GM18951 (cell line): ENCODE measurements around the gene HOXA7.

ENCODE experiments used
- POLR2A ChIP-seq: IDR thresholded peaks from 4 replicates; pipeline ENCODE4 v1.6.1; 2011; ENCODE audit warnings: mild to moderate bottlenecking; ENCODE audit not compliant: insufficient read length, insufficient read depth; ENCODE audit errors: extremely low read depth
- in situ Hi-C: fragments of 300-500 bp; cut with MboI; formaldehyde crosslinking; loops from one replicate; pipeline ENCODE4 v1.12.0; 2022; ENCODE audit warnings: low sequenced_read_pairs, mixed read lengths, inconsistent platforms; ENCODE audit not compliant: unreplicated experiment

The HOXA7 gene

DNA sequence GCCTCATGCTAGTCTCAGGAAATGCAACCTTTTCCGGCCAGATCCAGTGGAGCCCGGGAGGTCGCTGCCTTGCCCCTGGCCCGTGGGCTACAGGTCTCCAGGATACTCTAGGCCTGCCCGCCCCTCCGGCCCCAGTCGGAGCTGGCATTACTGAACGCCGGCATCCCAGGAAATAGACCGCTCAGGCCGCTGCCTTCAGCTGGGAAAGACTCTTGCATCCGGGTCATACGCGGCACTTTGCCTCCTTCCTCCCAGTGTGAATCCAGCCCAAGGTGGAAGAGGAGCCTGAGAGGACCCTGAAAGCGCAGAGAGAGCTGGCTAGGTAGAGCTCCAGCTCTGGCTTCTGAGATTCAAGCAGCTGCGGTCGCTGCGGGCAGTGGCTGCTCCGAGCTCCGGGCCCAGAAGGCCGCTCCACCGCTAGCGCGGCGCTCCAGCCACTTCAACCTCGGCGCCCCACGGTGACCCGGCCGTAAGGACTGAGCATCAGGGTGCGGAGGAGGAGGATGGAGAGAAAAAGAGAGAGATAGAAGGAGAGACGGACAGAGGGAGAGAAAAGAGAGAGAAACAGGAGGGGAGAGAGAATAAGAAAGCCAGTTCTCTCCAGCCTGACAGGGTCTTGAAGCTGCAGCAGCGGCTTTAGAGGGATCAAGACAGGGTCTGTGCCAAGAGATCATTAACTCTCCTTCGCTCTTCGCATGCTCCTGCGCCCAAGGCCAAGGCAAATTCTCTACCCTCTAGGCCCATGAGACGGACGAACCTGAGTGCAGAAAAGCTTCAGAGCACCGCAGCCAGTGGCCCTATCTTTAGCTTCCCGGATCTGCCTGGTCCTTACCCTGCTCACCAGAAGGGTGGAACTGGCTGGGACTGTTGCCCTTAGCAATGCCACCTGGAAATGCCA lies 19.4 kb upstream of the HOXA7 start:
- in situ Hi-C loops: loop anchor here (10.0 kb wide), 1 partner anchor 1321 kb away; no protein-coding TSS in a partner anchor
- no peak for TF ChIP-seq POLR2A

DNA sequence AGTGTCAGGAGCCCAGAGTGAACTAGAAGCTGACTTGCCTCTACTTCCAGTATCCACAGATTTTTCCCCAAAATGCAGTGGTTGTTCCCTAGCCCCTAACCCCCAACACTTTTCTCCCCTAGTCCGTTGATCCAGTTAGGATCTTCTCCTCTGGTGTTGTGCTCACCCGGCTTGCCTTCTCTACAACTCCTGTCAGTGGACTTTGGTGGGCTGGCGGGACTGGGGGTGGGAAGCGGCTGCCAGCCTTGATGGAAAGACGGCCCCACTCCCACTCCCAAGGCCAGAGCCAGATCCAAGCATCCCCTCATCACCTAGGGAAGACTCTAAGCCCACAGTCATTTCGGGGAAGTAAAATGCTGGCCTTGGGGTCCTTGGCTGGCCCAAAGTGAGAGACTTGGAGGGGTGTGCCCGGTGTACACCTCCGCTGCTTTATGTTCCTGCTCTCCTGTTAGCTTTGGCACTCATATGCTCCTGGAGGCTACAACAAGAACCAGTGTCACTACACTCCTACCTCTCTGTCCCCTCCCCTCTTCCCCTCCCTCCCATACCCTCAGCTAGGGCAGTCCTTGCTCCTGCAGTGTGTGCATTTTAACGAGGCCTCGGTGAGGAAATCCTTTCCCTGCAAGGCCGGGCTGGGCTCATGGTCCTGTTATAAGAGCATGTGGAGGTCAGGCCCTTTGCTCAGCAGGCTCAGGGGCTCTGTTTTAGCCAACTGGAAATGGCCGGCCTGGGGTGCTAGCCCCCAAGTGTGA lies 18.6 kb upstream of the HOXA7 start:
- in situ Hi-C loops: loop anchor here (10.0 kb wide), 1 partner anchor 1320 kb away; no protein-coding TSS in a partner anchor
- TF ChIP-seq POLR2A: no peak

DNA sequence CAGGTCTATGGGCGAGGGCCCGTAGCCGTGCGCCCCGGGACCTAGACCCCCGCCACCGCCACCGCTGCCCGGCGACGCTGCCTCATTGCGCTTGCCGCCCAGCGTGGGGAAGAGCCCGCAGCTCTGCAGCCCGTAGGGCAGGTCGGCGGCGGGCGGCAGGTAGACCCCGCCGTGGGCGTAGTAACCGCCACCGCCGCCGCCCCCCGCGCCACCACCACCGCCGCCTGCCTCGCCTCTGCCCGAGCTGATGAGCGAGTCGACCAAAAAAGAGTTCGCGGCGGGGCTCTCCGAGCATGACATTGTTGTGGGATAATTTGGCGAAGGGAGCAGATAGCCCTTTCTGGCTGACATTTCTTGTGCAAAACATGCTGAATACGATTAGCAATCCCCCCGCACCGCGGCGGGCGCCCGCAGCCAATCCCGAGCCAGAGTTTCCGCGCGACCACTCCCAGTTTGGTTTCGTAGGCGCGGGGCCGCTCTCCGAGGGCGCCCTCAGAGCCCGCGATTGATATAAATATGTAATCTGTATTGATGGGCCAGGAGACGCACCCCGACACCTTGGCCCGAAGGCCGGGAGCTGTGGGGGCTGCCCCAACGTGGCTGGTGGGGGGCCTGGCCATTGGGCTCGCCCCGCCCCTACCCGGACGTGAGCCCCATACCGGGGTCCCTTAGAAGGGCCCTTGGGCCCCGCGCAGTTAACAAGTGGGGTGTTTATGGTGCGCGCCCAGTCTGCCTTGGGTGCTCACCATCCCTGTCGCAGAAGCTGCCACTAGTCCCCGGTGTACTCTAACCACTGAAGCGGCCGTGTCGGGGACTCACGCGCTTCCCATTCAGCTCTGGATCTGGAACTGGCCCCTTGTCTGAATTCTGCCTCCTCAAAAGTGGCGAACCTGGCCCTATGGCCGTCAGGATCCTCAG lies 17.7 kb upstream of the HOXA7 start, which contains the start of gene HOXA10:
Gene HOXA10, minus strand, starts transcription at position 365 of the 918 bp plus-strand sequence. Its CDS starts 14 bp downstream, at position 351.
- in situ Hi-C loops: loop anchor here (10.0 kb wide), 1 partner anchor 1319 kb away; no protein-coding TSS in a partner anchor
- TF ChIP-seq POLR2A: no peak

DNA sequence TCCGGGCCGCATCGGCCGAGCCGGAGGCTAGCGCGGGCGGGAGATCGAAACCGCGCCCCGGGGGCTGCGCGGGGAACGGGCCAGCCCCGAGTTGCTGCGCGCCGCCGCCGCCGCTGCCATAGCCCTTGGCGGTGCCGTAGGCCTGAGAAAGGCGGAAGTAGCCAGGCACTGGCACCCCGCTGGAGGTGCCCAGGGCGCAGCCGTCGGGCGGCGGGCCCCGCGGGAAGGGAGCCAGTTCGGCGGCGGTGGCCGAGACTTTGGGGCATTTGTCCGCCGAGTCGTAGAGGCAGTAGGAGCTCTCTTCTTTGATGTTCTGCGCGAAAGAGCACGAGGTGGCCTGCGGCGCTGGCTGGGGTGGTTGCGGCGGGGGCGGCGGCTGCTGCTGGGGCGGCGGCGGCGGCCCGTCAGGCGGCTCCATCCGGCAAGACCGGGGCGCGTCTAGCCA lies 17.1 kb upstream of the HOXA7 start:
- no peak for TF ChIP-seq POLR2A
- in situ Hi-C loops: loop anchor here (10.0 kb wide), 1 partner anchor 1319 kb away; no protein-coding TSS in a partner anchor

GRCh38 chr7:27172823-27173510 lies 16.5 kb upstream of the HOXA7 start:
- TF ChIP-seq POLR2A: no peak
- in situ Hi-C loops: loop anchor here (10.0 kb wide), 1 partner anchor 1318 kb away; no protein-coding TSS in a partner anchor

GRCh38 chr7:27172315-27172774 lies 15.9 kb upstream of the HOXA7 start:
- in situ Hi-C loops: loop anchor here (10.0 kb wide), 1 partner anchor 1318 kb away; no protein-coding TSS in a partner anchor
- TF ChIP-seq POLR2A: no peak

- in situ Hi-C loops: loop anchor here (10.0 kb wide), 1 partner anchor 1317 kb away; no protein-coding TSS in a partner anchor
- TF ChIP-seq POLR2A: no peak
Measured at GRCh38 chr7:27171637-27172314, 15.3 kb upstream of the HOXA7 start.

- no peak for TF ChIP-seq POLR2A
- in situ Hi-C loops: loop anchor here (10.0 kb wide), 1 partner anchor 1316 kb away; no protein-coding TSS in a partner anchor
Measured at GRCh38 chr7:27171325-27171636, 14.8 kb upstream of the HOXA7 start.

- no peak for TF ChIP-seq POLR2A
- in situ Hi-C loops: loop anchor here (10.0 kb wide), 1 partner anchor 1316 kb away; no protein-coding TSS in a partner anchor
Measured at GRCh38 chr7:27170426-27171324, 14.2 kb upstream of the HOXA7 start.
